ENCODE results near the gene LIPG. TPM values are rescaled to one million over a fixed set of nuclear protein-coding genes. Genes with fewer than 3 reads are reported as not detected.

Gene LIPG
- 0.03 to 0.27 TPM (median 0.15 TPM) in 5 replicates for total RNA-seq (2022; extraction: Qiagen RNA extraction; ENCODE audit: low read depth)

GRCh38 chr18:49561289-49562193 lies at the start of gene LIPG:
Gene LIPG, plus strand, starts transcription at chr18:49562057. Its CDS starts 252 bp downstream, at chr18:49562309.

Other genes with a start within 250 kb of the LIPG start
- 10.7 to 13.8 TPM (median 12.1 TPM) in 5 replicates for gene DYM, start 101.4 kb upstream of the LIPG start, total RNA-seq (2022; extraction: Qiagen RNA extraction; ENCODE audit: low read depth)
- gene C18orf32, start 74.8 kb upstream of the LIPG start, total RNA-seq (2022; extraction: Qiagen RNA extraction; ENCODE audit: low read depth): 18.4 to 25.1 TPM (median 24.5 TPM) in 5 replicates
- gene RPL17, start 69.6 kb upstream of the LIPG start, total RNA-seq (2022; extraction: Qiagen RNA extraction; ENCODE audit: low read depth): 1,537 to 2,153 TPM (median 1,639 TPM) in 5 replicates